HEK293 (cell line): ENCODE results near the gene ADIPOR2.
A peak's percentile ranks its signal among the peaks of the same experiment; 100 is the strongest.

Experiments used
- CTCF ChIA-PET: fragments of 350-600 bp; formaldehyde crosslinking; extraction: SDS; loops from one replicate; lab custom pipeline; 2021; ENCODE audit warnings: antibody characterized with exemption; lab: Yijun Ruan, JAX
- POLR2A ChIA-PET: fragments of 300-600 bp; formaldehyde crosslinking; extraction: SDS; loops from one replicate; lab custom pipeline; 2020; ENCODE audit warnings: antibody characterized with exemption, inconsistent platforms; lab: Yijun Ruan, JAX
- H3K27ac ChIP-seq: fragments of 200-500 bp; sonication (Bioruptor generic); 2 replicates; pipeline ENCODE4 v1.5.1; 2014; ENCODE audit warnings: low read depth, low read length, control low read depth, inconsistent platforms; ENCODE audit errors: extremely low read depth
- H3K36me3 ChIP-seq, 2 experiments: fragments of 200-500 bp in 1 of 2; sonication (Bioruptor generic) in 1 of 2; 1 replicate in 1 of 2; 2 replicates in 1 of 2; pipeline ENCODE4 v1.5.1; 2014 to 2017; ENCODE audit warnings: inconsistent platforms in 2 of 2, low read length in 2 of 2; ENCODE audit not compliant: control insufficient read depth in 2 of 2, insufficient read depth in 1 of 2
- H3K4me1 ChIP-seq: fragments of 200-500 bp; sonication (Bioruptor generic); 2 replicates; pipeline ENCODE4 v1.5.1; 2014; ENCODE audit warnings: mild to moderate bottlenecking, low read length, inconsistent platforms; ENCODE audit not compliant: control insufficient read depth, insufficient read depth
- H3K4me3 ChIP-seq: 2 replicates; pipeline ENCODE4 v1.5.1; 2011; ENCODE audit warnings: low read depth, mild to moderate bottlenecking, control low read depth, low read length, moderate library complexity
- H3K9me3 ChIP-seq: fragments of 200-500 bp; sonication (Bioruptor generic); 2 replicates; pipeline ENCODE4 v1.5.1; 2014; ENCODE audit warnings: low read depth, low read length, inconsistent platforms; ENCODE audit not compliant: control insufficient read depth, insufficient read depth
- GLIS1 ChIP-seq: fragments of 450-650 bp; formaldehyde crosslinking; IDR thresholded peaks from 2 replicates; pipeline ENCODE4 v1.5.1; 2016; ENCODE audit warnings: missing biosample characterization, missing genetic modification characterization
- IKZF3 ChIP-seq: fragments of 450-650 bp; IDR thresholded peaks from 2 replicates; pipeline ENCODE4 v1.5.0; 2018; ENCODE audit warnings: missing biosample characterization, mild to moderate bottlenecking, missing genetic modification characterization, moderate library complexity
- MEIS1 ChIP-seq: sonication (generic); formaldehyde crosslinking; IDR thresholded peaks from 2 replicates; pipeline ENCODE4 v1.8.1; 2022; ENCODE audit warnings: missing genetic modification reagents, mild to moderate bottlenecking, borderline replicate concordance
- SCRT1 ChIP-seq: fragments of 450-650 bp; formaldehyde crosslinking; IDR thresholded peaks from 2 replicates; pipeline ENCODE4 v1.5.1; 2016; ENCODE audit warnings: missing biosample characterization, missing genetic modification characterization, borderline replicate concordance
- SCRT2 ChIP-seq: fragments of 450-650 bp; formaldehyde crosslinking; IDR thresholded peaks from 2 replicates; pipeline ENCODE4 v1.5.1; 2016; ENCODE audit warnings: missing biosample characterization, missing genetic modification characterization
- TCF7L2 ChIP-seq: IDR thresholded peaks from 2 replicates; pipeline ENCODE4 v1.6.1; 2011; ENCODE audit warnings: low read depth, mild to moderate bottlenecking, inconsistent platforms, low read length, moderate library complexity, borderline replicate concordance
- TRIM28 ChIP-seq: IDR thresholded peaks from 2 replicates; pipeline ENCODE4 v1.6.1; 2011; ENCODE audit warnings: low read length, control low read depth, borderline replicate concordance
- ZBTB17 ChIP-seq: fragments of 450-650 bp; formaldehyde crosslinking; IDR thresholded peaks from 2 replicates; pipeline ENCODE4 v1.5.1; 2016; ENCODE audit warnings: missing biosample characterization, missing genetic modification characterization
- ZNF133 ChIP-seq: fragments of 450-650 bp; formaldehyde crosslinking; IDR thresholded peaks from 2 replicates; pipeline ENCODE4 v1.5.1; 2016; ENCODE audit warnings: missing biosample characterization, missing genetic modification characterization
- ZNF2 ChIP-seq: fragments of 450-650 bp; formaldehyde crosslinking; IDR thresholded peaks from 2 replicates; pipeline ENCODE4 v1.5.1; 2016; ENCODE audit warnings: missing biosample characterization, missing genetic modification characterization
- ZNF274 ChIP-seq, 2 experiments: fragments of 200-500 bp in 1 of 2; fragments of 450-650 bp in 1 of 2; sonication (Bioruptor generic) in 1 of 2; formaldehyde crosslinking in 1 of 2; IDR thresholded peaks; 2 replicates each; pipeline versions ENCODE4 v1.5.1 to v1.6.1; 2014 to 2016; ENCODE audit warnings: borderline replicate concordance in 1 of 2, inconsistent platforms in 1 of 2, low read length in 1 of 2, missing biosample characterization in 1 of 2, missing genetic modification characterization in 1 of 2
- ZNF324 ChIP-seq: fragments of 450-650 bp; formaldehyde crosslinking; IDR thresholded peaks from 2 replicates; pipeline ENCODE4 v1.5.1; 2016; ENCODE audit warnings: missing biosample characterization, missing genetic modification characterization
- ZNF394 ChIP-seq: fragments of 450-650 bp; formaldehyde crosslinking; IDR thresholded peaks from 2 replicates; pipeline ENCODE4 v1.5.1; 2016; ENCODE audit warnings: missing biosample characterization, missing genetic modification characterization, mild to moderate bottlenecking, moderate library complexity, borderline replicate concordance
- ZNF510 ChIP-seq: fragments of 450-650 bp; formaldehyde crosslinking; IDR thresholded peaks from 2 replicates; pipeline ENCODE4 v1.5.1; 2018; ENCODE audit warnings: mild to moderate bottlenecking, missing genetic modification characterization, missing biosample characterization; ENCODE audit not compliant: insufficient replicate concordance
- ZNF529 ChIP-seq: fragments of 450-650 bp; formaldehyde crosslinking; IDR thresholded peaks from 2 replicates; pipeline ENCODE4 v1.5.1; 2017; ENCODE audit warnings: missing genetic modification characterization, missing biosample characterization; ENCODE audit not compliant: insufficient replicate concordance
- ZNF548 ChIP-seq: fragments of 450-650 bp; formaldehyde crosslinking; IDR thresholded peaks from 2 replicates; pipeline ENCODE4 v1.5.1; 2016; ENCODE audit warnings: missing biosample characterization, missing genetic modification characterization
- ZNF621 ChIP-seq: fragments of 450-650 bp; formaldehyde crosslinking; IDR thresholded peaks from 2 replicates; pipeline ENCODE4 v1.5.1; 2017; ENCODE audit warnings: missing biosample characterization, missing genetic modification characterization
- ZNF623 ChIP-seq: fragments of 450-650 bp; formaldehyde crosslinking; IDR thresholded peaks from 2 replicates; pipeline ENCODE4 v1.5.1; 2016; ENCODE audit warnings: missing biosample characterization, missing genetic modification characterization
- ZNF747 ChIP-seq: fragments of 450-650 bp; formaldehyde crosslinking; IDR thresholded peaks from 2 replicates; pipeline ENCODE4 v1.5.1; 2016; ENCODE audit warnings: missing biosample characterization, missing genetic modification characterization
- ZNF785 ChIP-seq: fragments of 450-650 bp; formaldehyde crosslinking; IDR thresholded peaks from 2 replicates; pipeline ENCODE4 v1.5.1; 2016; ENCODE audit warnings: missing biosample characterization, missing genetic modification characterization
- TF ChIP-seq, protein P1 (sequence below): fragments of 450-650 bp; formaldehyde crosslinking; IDR thresholded peaks from 2 replicates; pipeline ENCODE4; 2016; ENCODE audit warnings: missing biosample characterization, missing genetic modification characterization
- TF ChIP-seq, protein P2 (sequence below): fragments of 450-650 bp; formaldehyde crosslinking; IDR thresholded peaks from 2 replicates; pipeline ENCODE4 v1.5.1; 2017; ENCODE audit warnings: missing biosample characterization, missing genetic modification characterization

ADIPOR2 gene

DNA sequence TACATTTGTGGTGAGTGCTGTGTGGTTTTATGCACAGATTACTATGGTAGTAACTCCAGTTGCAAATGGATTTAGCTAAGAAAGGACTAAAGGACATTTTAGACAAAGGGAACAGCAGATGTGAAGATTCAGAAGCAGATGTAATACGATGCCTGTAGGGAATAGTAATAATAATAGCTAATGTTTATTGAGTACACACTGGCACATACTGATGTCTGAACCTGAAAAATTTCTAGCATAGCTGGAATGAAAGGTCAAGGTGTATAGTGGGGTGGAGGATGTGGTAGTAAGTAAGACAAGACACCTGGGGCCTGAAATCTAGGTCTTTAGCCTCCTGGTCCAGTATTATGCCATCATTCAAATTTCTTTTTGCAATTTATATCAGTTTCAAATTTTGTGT, 75.2 kb downstream of the ADIPOR2 start:
- Histone ChIP-seq H3K9me3 (no peaks in the 10 kb centered on the region), H3K36me3 (no peaks in the 10 kb centered on the region; a peak in 1 of 3 replicates), H3K4me3 (no peak overlapping the region), H3K4me1 (peaks cover 9% of the 10 kb centered on the region), H3K27ac (no peak overlapping the region)
- TF ChIP-seq ZNF747 (no peak), TRIM28 (no peak), ZNF623 (tag by site-specific recombination) (no peak), ZNF621 (tag by site-specific recombination) (no peak), ZNF785 (tag by site-specific recombination) (no peak), ZNF133 (tag by site-specific recombination) (no peak), ZBTB17 (no peak), ZNF2 (tag by site-specific recombination) (no peak), ZNF510 (tag by site-specific recombination) (no peak), TCF7L2 (no peak), ZNF394 (no peak), ZNF324 (tag by site-specific recombination) (no peak), ZNF529 (tag by site-specific recombination) (no peak), ZNF548 (no peak), GLIS1 (tag by site-specific recombination) (no peak), IKZF3 (tag by site-specific recombination) (no peak)
- TF ChIP-seq, protein P1, sequence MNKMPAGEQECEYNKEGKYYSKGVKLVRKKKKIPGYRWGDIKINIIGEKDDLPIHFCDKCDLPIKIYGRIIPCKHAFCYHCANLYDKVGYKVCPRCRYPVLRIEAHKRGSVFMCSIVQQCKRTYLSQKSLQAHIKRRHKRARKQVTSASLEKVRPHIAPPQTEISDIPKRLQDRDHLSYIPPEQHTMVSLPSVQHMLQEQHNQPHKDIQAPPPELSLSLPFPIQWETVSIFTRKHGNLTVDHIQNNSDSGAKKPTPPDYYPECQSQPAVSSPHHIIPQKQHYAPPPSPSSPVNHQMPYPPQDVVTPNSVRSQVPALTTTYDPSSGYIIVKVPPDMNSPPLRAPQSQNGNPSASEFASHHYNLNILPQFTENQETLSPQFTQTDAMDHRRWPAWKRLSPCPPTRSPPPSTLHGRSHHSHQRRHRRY (tag by site-specific recombination), result no peak
- TF ChIP-seq, protein P2, sequence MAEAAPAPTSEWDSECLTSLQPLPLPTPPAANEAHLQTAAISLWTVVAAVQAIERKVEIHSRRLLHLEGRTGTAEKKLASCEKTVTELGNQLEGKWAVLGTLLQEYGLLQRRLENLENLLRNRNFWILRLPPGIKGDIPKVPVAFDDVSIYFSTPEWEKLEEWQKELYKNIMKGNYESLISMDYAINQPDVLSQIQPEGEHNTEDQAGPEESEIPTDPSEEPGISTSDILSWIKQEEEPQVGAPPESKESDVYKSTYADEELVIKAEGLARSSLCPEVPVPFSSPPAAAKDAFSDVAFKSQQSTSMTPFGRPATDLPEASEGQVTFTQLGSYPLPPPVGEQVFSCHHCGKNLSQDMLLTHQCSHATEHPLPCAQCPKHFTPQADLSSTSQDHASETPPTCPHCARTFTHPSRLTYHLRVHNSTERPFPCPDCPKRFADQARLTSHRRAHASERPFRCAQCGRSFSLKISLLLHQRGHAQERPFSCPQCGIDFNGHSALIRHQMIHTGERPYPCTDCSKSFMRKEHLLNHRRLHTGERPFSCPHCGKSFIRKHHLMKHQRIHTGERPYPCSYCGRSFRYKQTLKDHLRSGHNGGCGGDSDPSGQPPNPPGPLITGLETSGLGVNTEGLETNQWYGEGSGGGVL (tag by site-specific recombination), result no peak
- POLR2A ChIA-PET, result interaction anchor here (1.2 kb wide), 1 partner anchor 75 kb away, joined by 3 read pairs; no protein-coding TSS in a partner anchor
- CTCF ChIA-PET, result interaction anchor here (0.6 to 4.1 kb wide), 4 partner anchors 24 to 174 kb away, joined by 3 to 18 read pairs (median 4); no protein-coding TSS in a partner anchor

DNA sequence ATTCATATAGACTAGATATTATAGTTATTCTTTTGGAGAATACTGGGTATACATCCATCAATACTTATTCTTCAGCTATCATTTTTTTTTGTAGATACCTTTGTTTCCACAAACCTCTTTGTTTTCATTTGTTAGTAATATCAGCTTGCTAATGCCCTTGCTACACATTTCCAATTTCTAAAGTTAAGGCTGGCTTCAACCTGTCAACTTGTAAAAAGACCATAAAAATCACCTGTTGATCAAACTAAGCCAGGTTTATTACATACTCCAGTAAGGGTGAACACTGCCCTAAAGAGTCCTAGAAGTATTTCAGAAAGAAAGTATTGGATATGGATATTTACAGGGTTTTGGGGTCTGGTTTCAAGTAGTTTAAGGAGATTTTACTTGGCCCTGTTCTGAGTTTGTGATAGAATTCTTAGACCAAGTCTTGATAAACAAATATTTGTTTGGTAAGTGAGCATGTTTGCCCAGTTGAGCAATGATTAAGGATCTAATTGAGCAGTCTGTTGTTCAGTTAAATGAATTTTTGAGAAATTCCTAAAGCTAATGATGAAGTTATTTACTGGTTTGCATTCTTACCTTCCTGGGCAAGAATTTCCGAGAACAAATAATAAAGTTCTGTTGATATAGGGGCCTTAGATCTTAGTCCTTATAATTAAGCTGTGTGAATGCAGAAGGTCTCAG, 76.7 kb downstream of the ADIPOR2 start:
- TF ChIP-seq ZNF274 (IDR thresholded peaks at IDR 0.05; ENCODE audit: low read length) (no peak), ZNF274 (tag by site-specific recombination; IDR thresholded peaks at IDR 0.05; ENCODE audit: borderline replicate concordance) (no peak), MEIS1 (no peak), SCRT1 (tag by site-specific recombination) (peak; percentile 40; the same call in 1 of the 2 replicates), SCRT2 (tag by site-specific recombination) (peak; percentile 91)
- Histone ChIP-seq H3K36me3 (no peaks in the 10 kb centered on the region; a peak in 1 of 3 replicates), H3K4me1 (peaks cover 7% of the 10 kb centered on the region), H3K4me3 (no peak overlapping the region), H3K27ac (no peak overlapping the region), H3K9me3 (no peaks in the 10 kb centered on the region)
- ChIA-PET POLR2A (no interaction called here), CTCF (interaction anchor here (0.6 to 4.1 kb wide), 3 partner anchors 23 to 173 kb away, joined by 3 to 18 read pairs (median 5); no protein-coding TSS in a partner anchor)
